EL (cell line): ENCODE measurements around the gene DLX2.
"Not testable (repeated sequence)": the region's sequence is repeated elsewhere in the genome, so short reads cannot be mapped to it uniquely, and the experiment has no call there.

Source experiments
- DNase-seq: peaks from one replicate; pipeline ENCODE4 v3.0.0-alpha.2; 2016

The DLX2 gene

DNA sequence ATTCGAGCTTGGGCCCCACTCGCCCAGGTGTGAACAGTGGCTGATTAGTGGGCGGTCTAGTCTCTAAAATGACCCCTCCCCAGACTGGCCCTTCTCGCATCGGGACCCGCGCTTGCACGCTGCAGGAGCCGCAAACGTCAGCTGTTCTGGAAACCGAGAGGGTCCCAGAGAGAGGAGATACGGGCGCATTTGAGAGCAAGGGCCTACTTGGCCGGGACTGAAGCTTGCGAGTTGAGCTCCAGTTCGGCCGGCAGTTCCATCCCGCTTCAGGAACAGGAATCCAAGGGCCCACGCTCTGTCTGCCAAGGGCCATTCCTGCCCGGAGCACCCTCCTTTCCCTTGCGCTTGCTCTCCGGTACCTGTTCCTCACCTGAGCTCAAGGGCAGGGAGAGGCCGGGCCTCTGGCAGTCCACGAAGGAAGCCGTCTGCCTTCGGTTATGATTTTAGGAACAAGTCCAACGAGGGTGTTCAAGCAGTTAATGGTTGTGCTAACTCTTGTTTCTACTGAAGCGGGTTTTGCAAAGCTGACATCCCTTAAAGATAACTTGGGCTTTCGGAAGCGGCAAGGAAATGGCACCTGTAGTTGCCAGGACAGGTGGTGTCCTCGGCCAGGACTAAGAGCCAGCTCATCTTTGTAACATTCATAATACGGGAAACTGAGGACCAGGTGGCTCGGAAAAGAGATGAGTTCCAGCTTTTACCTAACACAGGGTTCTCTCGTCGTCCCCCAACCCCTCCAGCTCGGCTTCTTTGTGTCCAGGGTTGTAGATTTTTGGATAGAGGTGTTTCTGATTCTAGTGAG is 21.3 kb downstream of the DLX2 start:
- no peak for DNase-seq

DNA sequence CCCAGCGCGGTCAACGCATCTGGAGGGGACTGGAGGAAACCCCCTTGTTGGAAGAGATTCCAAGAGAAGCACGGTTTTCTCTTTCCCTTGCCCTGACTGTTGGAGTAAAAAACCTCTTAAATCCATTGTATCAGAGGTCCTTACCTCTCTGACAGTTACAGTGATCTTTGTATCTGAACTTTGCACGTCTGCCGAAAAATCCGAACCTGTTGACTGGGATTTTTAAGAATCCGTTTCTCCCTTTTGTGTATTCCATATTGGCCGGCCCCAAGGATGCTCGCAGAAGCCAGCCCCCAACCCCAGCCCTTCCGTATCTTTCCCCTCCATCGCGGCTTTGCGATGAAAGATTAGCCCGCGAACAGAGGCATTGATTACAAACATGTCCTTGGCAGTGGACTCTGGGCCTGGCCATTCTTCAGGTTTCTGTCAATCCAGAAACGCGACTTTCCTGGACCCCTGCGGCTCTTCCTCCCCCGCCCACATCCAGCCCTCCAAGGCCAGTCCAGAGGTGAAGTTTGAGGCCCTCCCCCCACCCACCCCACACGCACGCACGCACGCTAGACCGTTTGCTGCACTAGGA is 22.0 kb downstream of the DLX2 start:
- DNase-seq, result no peak

DNA sequence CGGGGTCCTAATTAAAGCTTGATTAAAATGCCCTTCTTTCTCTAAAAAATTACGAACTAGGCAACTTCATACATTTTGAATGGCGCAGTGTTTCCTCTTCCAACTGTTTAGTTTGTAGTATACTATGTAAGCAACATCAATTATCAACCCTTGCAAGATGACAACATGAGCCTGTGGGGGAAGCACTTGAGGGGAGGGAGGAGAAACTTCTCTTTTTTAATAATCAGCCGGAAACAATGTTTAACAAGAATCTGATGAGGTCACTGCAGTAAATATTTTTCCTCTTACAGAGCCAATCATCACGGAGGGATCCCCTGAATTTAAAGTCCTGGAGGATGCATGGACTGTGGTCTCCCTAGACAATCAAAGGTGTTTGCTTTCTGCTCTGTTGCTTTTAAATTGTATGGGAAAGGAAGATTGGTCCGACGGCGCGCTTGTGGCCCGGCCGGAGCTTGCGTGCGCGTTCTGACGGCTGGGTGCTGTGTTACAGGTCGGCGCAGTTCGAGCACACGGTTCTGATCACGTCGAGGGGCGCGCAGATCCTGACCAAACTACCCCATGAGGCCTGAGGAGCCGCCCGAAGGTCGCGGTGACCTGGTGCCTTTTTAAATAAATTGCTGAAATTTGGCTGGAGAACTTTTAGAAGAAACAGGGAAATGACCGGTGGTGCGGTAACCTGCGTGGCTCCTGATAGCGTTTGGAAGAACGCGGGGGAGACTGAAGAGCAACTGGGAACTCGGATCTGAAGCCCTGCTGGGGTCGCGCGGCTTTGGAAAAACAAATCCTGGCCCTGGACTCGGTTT is 22.7 kb downstream of the DLX2 start:
- peak; percentile 68 for DNase-seq

DNA sequence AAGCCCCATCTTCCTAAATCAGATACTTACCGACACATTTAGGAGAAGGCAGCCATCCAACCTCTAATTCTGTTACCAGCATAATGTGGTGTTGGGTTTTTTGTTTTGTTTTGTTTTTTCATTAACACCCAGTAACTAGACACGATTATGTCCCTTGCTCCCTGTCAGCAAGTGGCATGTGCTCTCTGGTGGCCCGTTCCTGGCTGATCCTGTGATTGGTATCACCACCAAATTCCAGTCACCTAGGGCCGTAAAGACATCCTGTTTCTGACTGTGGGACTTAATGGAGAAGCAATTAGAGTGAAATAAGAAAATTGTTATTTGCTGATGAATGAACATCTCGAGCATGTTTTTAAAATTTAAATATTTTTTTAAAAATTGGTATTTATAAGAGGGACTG is 23.3 kb downstream of the DLX2 start:
- DNase-seq, result no peak

DNA sequence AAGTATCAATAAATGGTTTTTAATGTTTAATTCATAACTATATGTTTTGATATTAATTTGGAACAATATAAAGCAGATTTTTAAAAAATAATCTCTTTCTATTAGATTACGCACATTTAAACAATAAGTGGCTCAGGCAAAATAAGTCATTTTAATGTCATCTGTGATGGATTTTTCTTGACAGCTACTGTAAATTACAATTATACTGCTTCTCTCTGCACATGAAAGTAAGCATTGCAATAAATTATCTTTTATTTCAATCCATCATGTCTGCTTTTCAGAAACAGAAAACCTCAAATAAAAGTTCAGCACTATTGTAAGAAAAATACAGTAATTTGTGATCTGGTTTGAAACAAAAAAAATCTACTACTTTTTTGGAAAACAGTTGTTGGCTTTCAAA is 28.4 kb downstream of the DLX2 start:
- no peak for DNase-seq

DNA sequence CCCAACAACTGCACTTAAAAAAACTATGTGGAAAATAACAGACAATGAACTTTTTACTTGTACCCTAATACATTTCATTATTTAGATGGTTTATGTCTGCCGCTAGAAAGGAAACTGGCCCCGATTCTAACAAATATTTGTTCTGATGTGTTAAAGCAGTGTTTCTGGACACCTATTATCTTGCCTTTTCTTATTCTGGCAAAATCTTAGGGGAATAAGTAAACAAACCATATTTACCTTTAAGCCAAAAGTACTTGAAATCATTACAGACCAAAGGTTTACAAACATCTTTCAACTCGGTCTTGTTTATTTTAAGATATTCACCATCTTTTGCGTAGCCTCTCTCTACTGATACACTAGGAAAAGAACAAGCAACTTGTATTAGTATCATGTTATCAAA is 29.2 kb downstream of the DLX2 start:
- no peak for DNase-seq

DNA sequence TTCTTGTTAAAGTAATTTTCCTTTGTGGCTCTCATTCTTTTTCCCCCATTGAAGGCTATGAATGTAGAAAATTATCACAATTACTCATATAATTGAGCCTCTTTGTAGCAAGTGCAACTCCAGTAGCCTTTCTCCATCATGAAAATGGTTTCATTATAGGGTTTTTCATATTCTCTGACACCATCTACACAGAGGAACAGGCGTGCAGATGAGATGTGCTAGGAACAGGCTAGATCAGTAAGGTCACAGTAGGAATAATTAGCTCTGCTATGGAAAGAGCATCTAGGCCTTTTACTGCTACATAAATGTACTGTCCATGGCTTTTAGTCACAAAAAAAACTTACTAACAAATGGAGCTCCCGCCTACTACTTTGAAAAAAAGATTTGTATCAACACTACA is 30.0 kb downstream of the DLX2 start:
- no peak for DNase-seq

DNA sequence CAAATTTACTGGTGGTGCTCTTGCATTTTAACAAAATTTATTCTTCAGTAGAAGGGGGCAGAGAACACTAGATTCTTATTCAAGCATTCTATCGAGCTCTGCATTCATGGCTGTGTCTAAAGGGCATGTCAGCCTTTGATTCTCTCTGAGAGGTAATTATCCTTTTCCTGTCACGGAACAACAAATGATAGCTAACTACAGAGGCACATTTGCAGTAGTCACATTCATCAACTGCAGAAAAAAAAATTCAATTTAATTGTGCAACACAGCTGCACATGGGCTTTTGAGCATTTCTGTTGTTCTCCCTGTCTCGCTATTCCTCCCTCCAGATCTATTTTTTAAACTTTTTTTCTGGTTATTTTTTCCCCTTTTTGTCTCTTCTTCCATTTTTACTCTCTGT is 30.4 kb downstream of the DLX2 start:
- DNase-seq, result no peak

DNA sequence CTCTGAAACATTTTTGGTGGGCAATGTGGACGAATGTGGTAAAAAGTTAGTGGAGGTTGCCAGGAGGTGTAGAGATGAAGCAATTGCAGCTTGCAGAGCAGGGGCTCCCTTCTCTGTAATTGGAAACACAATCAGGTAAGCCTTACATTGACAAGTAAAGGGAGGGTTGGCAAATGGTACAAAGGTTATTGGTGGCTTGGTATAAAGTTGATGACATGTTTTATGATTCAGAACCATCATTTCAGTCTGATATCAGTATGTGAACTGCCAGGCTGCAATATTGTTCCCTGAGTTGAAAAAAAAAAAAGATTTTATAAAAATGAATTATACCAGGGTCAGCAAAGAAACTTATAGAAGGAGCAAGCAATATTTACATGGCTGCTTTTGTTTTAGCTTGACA is 31.8 kb downstream of the DLX2 start:
- DNase-seq, result no peak

DNA sequence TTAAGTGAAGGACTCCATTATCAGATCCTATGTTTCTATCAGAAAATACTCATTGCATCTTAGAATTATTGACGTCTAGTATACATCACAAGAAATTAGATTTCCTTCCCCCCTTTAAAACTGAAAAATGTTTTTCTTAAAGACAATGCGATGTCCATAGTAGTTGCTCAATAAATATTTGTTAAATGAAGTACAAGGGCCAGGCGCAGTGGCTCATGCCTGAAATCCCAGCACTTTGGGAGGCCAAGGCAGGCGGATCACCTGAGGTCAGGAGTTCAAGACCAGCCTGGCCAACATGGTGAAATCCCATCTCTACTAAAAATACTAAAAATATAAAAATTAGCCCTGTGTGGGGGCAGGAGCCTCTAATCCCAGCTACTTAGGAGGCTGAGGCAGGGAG is 34.8 kb downstream of the DLX2 start:
- DNase-seq, result not testable (repeated sequence)

DNA sequence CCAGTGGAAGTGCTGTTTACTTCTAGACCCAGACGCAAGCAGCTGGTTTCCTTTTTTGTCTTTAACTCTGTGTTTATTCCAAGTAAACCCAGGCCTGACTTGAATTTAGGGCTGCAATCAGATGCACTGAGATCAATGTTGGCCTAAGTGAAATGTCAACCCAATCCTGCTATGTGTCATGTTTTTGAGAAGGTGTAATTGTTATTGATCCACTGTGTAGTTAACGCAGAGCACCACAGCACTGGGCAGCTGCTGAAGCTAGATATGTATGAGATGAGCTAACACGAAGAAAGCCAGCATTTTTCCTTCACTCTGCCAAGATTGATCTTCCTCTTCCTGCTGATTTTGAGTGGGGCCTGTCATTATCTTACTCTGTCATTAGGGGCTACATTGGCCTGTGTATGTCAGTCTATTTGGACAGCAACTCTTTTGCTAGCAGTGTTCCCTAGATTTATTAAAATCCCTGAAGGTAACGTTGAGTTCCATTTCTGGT is 36.3 kb downstream of the DLX2 start:
- no peak for DNase-seq

DNA sequence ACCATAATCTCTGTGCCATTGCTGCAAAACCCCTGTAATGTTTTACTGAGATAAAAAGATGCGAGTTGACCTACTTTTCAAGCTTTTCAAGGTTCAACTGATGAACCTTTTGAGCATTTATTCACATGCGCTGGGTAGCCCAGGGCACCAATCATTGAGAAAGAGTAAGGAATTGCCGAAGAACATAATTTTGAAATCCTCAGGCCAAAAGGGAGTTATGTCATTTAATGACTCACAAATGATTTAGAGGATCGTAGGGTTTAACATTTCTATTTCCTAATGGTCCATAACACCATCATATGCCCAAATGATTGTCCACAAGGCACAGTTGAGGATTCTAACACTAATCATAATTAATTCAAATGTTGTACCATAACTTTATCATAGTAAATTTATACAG is 37.6 kb downstream of the DLX2 start:
- no peak for DNase-seq

DNA sequence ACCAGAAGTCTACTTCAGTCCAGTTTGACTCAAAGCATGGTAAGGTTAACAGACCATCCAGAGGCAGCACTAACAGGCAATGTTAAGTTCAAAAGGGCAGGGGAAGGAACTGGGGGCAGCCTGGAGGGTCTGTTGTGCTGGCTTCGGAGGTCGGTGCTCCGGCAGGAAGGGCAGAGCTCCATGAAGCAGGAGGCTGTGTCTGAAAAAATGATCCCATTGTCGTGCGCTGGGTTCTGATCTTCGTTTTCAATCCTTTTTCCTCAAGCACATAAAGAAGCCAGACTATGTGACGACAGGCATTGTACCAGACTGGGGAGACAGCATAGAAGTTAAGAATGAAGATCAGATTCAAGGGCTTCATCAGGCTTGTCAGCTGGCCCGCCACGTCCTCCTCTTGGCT is 39.3 kb downstream of the DLX2 start:
- DNase-seq, result no peak

DNA sequence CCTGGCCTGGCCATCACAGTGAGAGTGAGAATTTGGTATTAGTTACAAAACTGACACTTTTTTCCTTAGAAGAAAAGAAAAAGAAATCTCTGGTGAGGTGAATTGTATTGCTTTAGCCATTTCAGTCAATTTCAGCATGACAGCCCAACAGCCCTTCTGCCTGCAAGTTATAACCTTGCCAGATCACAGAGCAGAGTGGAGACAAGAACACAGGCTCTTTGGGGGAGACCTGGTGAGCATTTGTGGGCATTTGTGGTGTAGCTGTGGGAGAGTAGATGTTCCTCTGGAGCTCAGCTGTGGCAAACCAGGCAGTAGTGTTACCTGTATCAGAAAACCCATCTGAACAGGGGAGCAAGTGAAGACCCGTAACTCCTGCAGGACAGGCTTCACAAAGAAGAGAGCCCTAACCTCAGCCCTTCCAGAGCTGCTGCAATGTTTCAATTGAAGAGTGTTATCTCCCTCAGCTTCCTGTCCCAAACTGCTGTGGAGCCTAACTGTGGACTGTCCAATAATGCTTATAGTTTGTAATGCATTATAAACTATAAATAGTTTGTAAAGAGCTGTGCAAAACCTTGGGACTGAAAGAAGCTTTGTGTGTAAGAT is 40.2 kb downstream of the DLX2 start:
- no peak for DNase-seq

DNA sequence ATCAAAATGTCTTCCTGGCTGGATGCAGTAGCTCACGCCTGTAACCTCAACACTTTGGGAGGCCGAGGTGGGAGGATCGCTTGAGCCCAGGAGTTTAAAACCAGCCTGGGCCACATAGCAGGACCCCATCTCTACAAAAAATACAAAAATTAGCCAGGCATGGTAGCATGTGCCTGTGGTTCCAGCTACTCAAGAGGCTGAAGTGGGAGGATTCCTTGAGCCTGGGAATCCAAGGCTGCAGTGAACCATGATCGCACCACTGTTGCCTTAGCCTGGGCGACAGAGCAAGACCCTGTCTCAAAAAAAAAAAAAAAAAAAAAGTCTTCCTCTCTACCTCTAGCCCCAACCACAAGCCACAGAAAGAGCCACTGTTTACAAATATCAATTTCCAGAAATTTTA is 42.6 kb downstream of the DLX2 start:
- DNase-seq, result not testable (repeated sequence)

DNA sequence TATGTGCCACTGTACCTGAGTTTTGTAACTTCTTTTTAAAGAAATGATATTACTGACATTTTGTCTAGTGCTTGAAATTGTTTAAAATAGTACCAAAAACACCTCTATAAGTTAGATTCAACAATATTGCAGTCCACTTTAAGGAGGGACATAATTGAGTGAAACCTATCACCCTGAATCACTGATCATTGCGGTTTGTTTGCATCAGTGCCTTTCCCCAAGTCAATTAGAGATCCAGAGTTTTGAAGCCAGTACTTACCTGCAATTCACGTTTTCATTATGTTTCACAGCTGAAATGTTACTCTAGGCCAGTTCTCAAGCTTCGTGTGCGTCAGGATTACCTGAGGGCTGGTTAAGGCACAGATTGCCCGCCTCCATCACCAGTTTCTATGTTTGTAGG is 44.0 kb downstream of the DLX2 start:
- no peak for DNase-seq

DNA sequence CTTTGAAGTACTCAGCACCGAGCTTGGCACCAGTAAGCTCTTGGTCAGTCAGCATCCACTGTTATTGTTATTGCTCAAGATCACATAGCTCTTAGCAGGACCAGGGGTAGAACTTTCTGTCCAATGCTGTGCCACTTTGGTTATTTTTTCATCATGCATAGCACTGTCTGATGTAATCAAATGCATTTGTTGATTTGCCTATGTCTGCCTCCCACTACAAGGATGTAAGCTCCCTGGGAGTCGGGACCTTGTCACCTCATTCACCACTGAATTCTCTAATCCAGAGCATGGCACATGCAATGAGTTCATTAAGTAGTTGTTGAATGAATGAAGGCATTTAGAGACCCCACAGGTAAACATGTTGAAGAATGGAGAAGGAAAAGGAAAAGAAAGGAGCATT is 46.4 kb downstream of the DLX2 start:
- no peak for DNase-seq

DNA sequence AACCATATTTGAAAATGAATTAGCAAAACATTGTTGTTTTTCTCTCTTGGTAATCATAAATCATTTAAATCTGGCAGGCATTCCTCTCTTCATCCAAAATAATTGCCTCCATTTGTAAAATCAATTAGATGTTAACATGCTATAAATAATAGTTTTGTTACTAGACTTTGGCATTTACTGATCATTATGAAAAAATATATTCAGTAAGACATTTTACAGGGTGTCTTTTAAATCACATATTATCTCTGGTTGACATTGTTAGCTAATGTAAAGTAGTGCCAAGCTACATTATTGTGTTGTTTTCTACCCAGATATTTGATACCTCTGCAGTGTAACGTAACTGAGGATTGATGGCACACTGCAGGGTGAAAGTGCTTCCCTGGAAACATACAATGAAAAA is 49.2 kb downstream of the DLX2 start:
- no peak for DNase-seq

DNA sequence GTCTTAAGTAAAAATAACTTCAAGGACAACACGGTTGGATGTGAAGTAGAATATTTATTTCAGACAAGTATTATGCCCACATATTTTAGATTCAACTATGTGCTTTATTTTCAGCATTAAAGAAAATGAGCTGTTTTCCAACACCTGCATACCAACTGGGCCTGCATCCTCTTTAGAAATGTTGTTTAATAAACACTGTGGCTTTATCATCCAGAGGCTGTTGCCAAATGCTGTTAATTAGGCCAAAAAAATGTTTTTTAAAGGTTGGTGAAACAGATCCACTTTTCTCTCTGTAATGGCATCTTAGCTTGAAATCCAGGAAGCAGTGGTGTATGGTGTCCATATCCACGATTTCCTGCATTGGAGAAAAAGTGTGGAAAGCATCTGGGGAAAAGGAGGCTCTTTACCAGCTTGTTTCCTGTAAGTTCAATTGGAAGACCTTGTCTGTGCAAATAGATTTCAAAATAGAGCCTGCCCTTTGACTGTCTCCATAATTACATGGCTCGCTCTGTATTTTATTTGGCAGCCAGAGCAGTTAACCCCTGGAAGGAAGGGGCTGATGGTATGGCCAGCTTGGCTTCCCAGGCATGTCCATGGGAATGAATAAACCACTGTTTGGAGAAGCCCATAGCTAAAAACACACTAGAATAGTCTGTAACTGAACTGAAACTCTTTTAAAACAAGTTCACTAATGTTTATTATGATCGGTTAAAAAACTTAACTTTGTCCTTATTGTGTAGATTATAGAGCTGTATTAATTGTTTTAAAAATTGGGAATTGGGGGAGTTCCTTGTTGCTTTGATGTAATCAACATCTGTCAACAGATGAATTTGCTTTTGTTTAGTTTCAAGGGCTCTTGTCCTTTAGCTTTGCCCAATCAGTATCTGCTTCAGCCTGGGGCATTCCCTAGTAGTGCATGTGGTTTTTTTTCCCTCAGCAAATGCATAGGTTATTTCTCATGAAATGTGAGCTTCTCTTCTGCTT is 50.4 kb downstream of the DLX2 start:
- DNase-seq, result peak; percentile 18

DNA sequence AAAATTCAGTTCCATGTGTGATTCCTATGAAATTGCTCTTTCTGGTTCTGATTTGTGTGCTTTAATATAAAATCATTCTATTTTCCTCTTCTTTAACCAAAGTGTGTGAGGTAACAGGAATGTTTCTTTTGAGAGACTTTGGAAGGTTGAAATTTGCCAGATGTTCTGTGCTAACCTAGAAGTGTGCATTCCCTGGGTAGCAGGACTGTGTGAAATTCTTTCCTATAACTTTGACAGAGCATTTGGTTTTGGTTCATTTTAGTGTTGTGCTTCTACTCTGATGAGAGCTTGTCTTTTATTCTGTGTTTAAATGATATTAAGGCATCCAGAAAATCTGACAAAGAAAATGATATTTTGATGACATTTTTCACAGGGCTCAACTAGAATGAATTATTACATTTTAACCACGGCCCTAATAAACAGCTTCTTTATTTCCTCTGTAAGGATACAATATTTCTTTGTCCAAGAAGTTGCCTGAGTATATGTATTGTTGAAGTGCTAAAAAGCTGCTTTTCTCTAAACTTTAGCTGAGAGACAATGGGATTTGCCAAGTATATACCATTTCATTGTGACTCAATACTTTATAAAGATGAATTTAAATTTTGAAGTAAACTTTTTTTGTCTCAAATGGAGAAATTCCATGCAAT is 52.1 kb downstream of the DLX2 start:
- DNase-seq, result no peak

DNA sequence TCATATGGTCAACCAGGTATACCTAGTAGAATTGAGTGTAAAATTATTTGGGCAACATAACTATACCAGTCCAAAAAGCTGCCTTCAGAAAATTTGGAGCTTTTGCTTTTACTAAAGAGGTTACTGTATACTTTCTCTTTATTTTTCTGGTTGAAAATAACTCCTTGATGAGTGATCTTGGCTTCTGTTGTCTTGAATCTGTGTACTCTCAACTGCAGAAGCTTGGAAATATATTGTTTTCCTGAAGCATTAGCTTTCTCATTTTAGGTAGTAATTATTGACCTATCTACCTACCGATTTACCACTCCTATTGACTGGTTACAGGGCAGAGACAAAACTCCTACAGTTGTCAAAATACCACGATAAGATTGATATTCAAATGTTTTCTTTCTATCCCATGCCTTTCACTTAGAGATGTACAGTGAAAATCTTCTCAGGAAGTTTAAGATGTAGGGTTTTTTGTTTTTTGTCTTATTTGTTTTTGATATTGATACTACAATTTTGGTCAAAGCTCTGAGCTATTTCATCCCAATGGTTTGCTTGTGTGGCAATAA is 53.1 kb downstream of the DLX2 start:
- DNase-seq, result no peak
